Middle frontal gyrus (tissue), 1 donor: ENCODE data around the gene MPP7.

ENCODE experiments used
- DNase-seq: peaks from one replicate; pipeline ENCODE4 v3.0.0-alpha.2; 2015; ENCODE audit warnings: low spot score; ENCODE audit errors: extremely low spot score

MPP7 gene

GRCh38 chr10:28307267-28307666, 4.4 kb upstream of the MPP7 start:
- DNase-seq: no peak

GRCh38 chr10:28305553-28305952, 2.7 kb upstream of the MPP7 start:
- DNase-seq: no peak

- DNase-seq: no peak
These were observed 1.2 kb upstream of the MPP7 start for GRCh38 chr10:28304032-28304571.

- no peak for DNase-seq
These were observed 739 bp downstream of the MPP7 start for GRCh38 chr10:28302012-28302637.

GRCh38 chr10:28300027-28300426, 2.8 kb downstream of the MPP7 start:
- DNase-seq: no peak

- DNase-seq: no peak
These were observed 3.9 kb downstream of the MPP7 start for GRCh38 chr10:28298951-28299350.

GRCh38 chr10:28296023-28296422, 6.8 kb downstream of the MPP7 start:
- DNase-seq: no peak

- no peak for DNase-seq
These were observed 7.5 kb downstream of the MPP7 start for GRCh38 chr10:28295336-28295735.

- DNase-seq: no peak
These were observed 8.1 kb downstream of the MPP7 start for GRCh38 chr10:28294809-28295208.

- DNase-seq: no peak
These were observed 8.7 kb downstream of the MPP7 start for GRCh38 chr10:28294169-28294532.

- no peak for DNase-seq
These were observed 9.4 kb downstream of the MPP7 start for GRCh38 chr10:28293236-28294168.

- DNase-seq: no peak
These were observed 11.0 kb downstream of the MPP7 start for GRCh38 chr10:28291881-28292297.

- no peak for DNase-seq
These were observed 17.0 kb downstream of the MPP7 start for GRCh38 chr10:28285816-28286215.

GRCh38 chr10:28284126-28284525, 18.7 kb downstream of the MPP7 start:
- DNase-seq: no peak

- DNase-seq: no peak
These were observed 19.6 kb downstream of the MPP7 start for GRCh38 chr10:28283251-28283650.

GRCh38 chr10:28282336-28282735, 20.5 kb downstream of the MPP7 start:
- DNase-seq: no peak

- no peak for DNase-seq
These were observed 21.0 kb downstream of the MPP7 start for GRCh38 chr10:28281726-28282315.

- no peak for DNase-seq
These were observed 22.2 kb downstream of the MPP7 start for GRCh38 chr10:28280652-28281051.

- no peak for DNase-seq
These were observed 23.0 kb downstream of the MPP7 start for GRCh38 chr10:28279878-28280277.

GRCh38 chr10:28278842-28279241, 24.0 kb downstream of the MPP7 start:
- no peak for DNase-seq

- no peak for DNase-seq
These were observed 26.5 kb downstream of the MPP7 start for GRCh38 chr10:28276384-28276783.

- DNase-seq: no peak
These were observed 28.4 kb downstream of the MPP7 start for GRCh38 chr10:28274475-28274874.
